Left ventricle myocardium inferior (tissue), 1 donor: ENCODE measurements around the gene RBMS1. TPM values are rescaled to one million over a fixed set of nuclear protein-coding genes. Genes with fewer than 3 reads are reported as not detected.
A peak's percentile ranks its signal among the peaks of the same experiment; 100 is the strongest.

Source experiments
- DNase-seq: peaks from one replicate; pipeline ENCODE4 v3.0.0-alpha.2; 2020
- H3K27ac ChIP-seq: fragments of 200-600 bp; replicated peaks from 2 replicates; pipeline ENCODE4 v1.8.0; 2021
- H3K27me3 ChIP-seq: fragments of 200-600 bp; 2 replicates; pipeline ENCODE4 v1.8.0; 2021; ENCODE audit warnings: low read depth
- H3K36me3 ChIP-seq: fragments of 200-600 bp; 2 replicates; pipeline ENCODE4 v1.8.0; 2021
- H3K4me1 ChIP-seq: fragments of 200-600 bp; 2 replicates; pipeline ENCODE4 v1.8.0; 2021
- H3K4me3 ChIP-seq: fragments of 200-600 bp; 2 replicates; pipeline ENCODE4 v1.8.0; 2021; ENCODE audit warnings: mild to moderate bottlenecking, moderate library complexity
- H3K9me3 ChIP-seq: fragments of 200-600 bp; replicated peaks from 2 replicates; pipeline ENCODE4 v1.8.0; 2021
- CTCF ChIP-seq: fragments of 200-600 bp; IDR thresholded peaks from 2 replicates; pipeline ENCODE4 v1.8.0; 2021; ENCODE audit warnings: antibody characterized with exemption, mild to moderate bottlenecking, borderline replicate concordance
- intact Hi-C: fragments of 100-400 bp; cut with micrococcal nuclease; formaldehyde crosslinking; loops from one replicate; pipeline ENCODE4 v1.11.0; 2022
- total RNA-seq: library from RNA; stranded (reverse); fragmentation: NEBNext Ultra II Directional; extraction: Animal tissue kit (Norgen Biotek cat#: 25700); gene quantifications from one replicate; pipeline ENCODE4 v1.2.1, GENCODE V29; 2021
- donor health status: DM: no; HTN: yes; CAD: no; lungs with severe emphysema.

Gene RBMS1
- total RNA-seq, 1 donor from 2014 or later, result 56.2 TPM

GRCh38 chr2:160353166-160353565 is 140.4 kb downstream of the RBMS1 start:
- Histone ChIP-seq H3K27me3 (no peaks in the 10 kb centered on the region), H3K9me3 (no peaks in the 10 kb centered on the region), H3K4me1 (peaks cover 96% of the 10 kb centered on the region), H3K36me3 (no peaks in the 10 kb centered on the region), H3K4me3 (no peak overlapping the region), H3K27ac (peak overlapping the region; percentile 5)
- TF ChIP-seq CTCF, result peak; percentile 29
- intact Hi-C loops, result no loop called here
- DNase-seq, result no peak

GRCh38 chr2:160352500-160352899 is 141.1 kb downstream of the RBMS1 start:
- Histone ChIP-seq H3K4me3 (no peak overlapping the region), H3K4me1 (peaks cover 97% of the 10 kb centered on the region), H3K27me3 (no peaks in the 10 kb centered on the region), H3K27ac (peak overlapping the region; percentile 40), H3K9me3 (no peaks in the 10 kb centered on the region), H3K36me3 (no peaks in the 10 kb centered on the region)
- intact Hi-C loops, result no loop called here
- TF ChIP-seq CTCF, result no peak
- DNase-seq, result no peak

- no peaks in the 10 kb centered on the region for H3K36me3 ChIP-seq
- no peaks in the 10 kb centered on the region for H3K27me3 ChIP-seq
- DNase-seq, result no peak
- no peak overlapping the region for H3K4me3 ChIP-seq
- no peak for TF ChIP-seq CTCF
- H3K4me1 ChIP-seq, result peaks cover 97% of the 10 kb centered on the region
- intact Hi-C loops, result no loop called here
- H3K27ac ChIP-seq, result peak overlapping the region; percentile 40
- no peaks in the 10 kb centered on the region for H3K9me3 ChIP-seq
Observed at GRCh38 chr2:160351956-160352355, 141.7 kb downstream of the RBMS1 start.

- Histone ChIP-seq H3K4me3 (no peak overlapping the region), H3K36me3 (no peaks in the 10 kb centered on the region), H3K27ac (peak overlapping the region; percentile 4), H3K9me3 (no peaks in the 10 kb centered on the region), H3K27me3 (no peaks in the 10 kb centered on the region), H3K4me1 (peaks cover 100% of the 10 kb centered on the region)
- intact Hi-C loops, result no loop called here
- no peak for TF ChIP-seq CTCF
- no peak for DNase-seq
Observed at GRCh38 chr2:160349306-160349705, 144.3 kb downstream of the RBMS1 start.

GRCh38 chr2:160347269-160347863 is 146.2 kb downstream of the RBMS1 start:
- Histone ChIP-seq H3K27me3 (no peaks in the 10 kb centered on the region), H3K27ac (peak overlapping the region; percentile 13), H3K4me1 (peaks cover 100% of the 10 kb centered on the region), H3K9me3 (no peaks in the 10 kb centered on the region), H3K4me3 (no peak overlapping the region), H3K36me3 (no peaks in the 10 kb centered on the region)
- intact Hi-C loops, result no loop called here
- DNase-seq, result no peak
- no peak for TF ChIP-seq CTCF
